IMR-90 (cell line): ENCODE data around the gene DIPK1A. TPM values are rescaled to one million over a fixed set of nuclear protein-coding genes. Genes with fewer than 3 reads are reported as not detected.
"Not testable (repeated sequence)": the region's sequence is repeated elsewhere in the genome, so short reads cannot be mapped to it uniquely, and the experiment has no call there.

Experiments
- ATAC-seq: fragments of 200-7000 bp; cut with Tn5 transposase; 2 replicates; pipeline ENCODE4 v1.9.1; 2020; ENCODE audit warnings: low read depth, mild to moderate bottlenecking, moderate library complexity
- BruUV-seq: library from RNA; stranded (reverse); fragments of 400-500 nt; replicated peaks from 2 replicates; lab custom pipeline; 2021; lab: Mats Ljungman, UMichigan
- CTCF ChIA-PET: fragments of 300-600 bp; formaldehyde crosslinking; extraction: SDS; loops from one replicate; lab custom pipeline; 2021; ENCODE audit warnings: antibody characterized with exemption; lab: Yijun Ruan, JAX
- POLR2A ChIA-PET: fragments of 300-600 bp; sonication (Branson Sonifier 250); formaldehyde crosslinking; loops from one replicate; lab custom pipeline; 2022; ENCODE audit warnings: antibody characterized with exemption; ENCODE audit not compliant: unreplicated experiment; lab: Charles Lee
- DNase-seq: peaks from one replicate; pipeline ENCODE4 v3.0.0; 2013
- H2AFZ ChIP-seq: replicated peaks from 2 replicates; pipeline ENCODE3; 2013; ENCODE audit warnings: low read length, mild to moderate bottlenecking; ENCODE audit not compliant: poor library complexity
- H2AK5ac ChIP-seq: 2 replicates; pipeline ENCODE4 v1.6.1; 2013; ENCODE audit warnings: low read depth, low read length, inconsistent platforms
- H2AK9ac ChIP-seq: replicated peaks from 2 replicates; pipeline ENCODE3; 2013; ENCODE audit warnings: mild to moderate bottlenecking, low read depth, low read length, moderate library complexity; ENCODE audit not compliant: poor library complexity
- H2BK120ac ChIP-seq: 2 replicates; pipeline ENCODE4 v1.6.1; 2013; ENCODE audit warnings: low read depth, low read length, inconsistent platforms
- H2BK15ac ChIP-seq: 3 replicates; pipeline ENCODE4 v1.6.1; 2013; ENCODE audit warnings: low read depth, low read length, inconsistent platforms
- H2BK20ac ChIP-seq: 2 replicates; pipeline ENCODE4 v1.6.1; 2013; ENCODE audit warnings: low read depth, mild to moderate bottlenecking, inconsistent platforms, low read length, moderate library complexity
- H2BK5ac ChIP-seq: 2 replicates; pipeline ENCODE4 v1.6.1; 2013; ENCODE audit warnings: mild to moderate bottlenecking, low read depth, low read length, inconsistent platforms; ENCODE audit not compliant: poor library complexity, severe bottlenecking
- H3K14ac ChIP-seq: replicated peaks from 2 replicates; pipeline ENCODE4 v1.6.1; 2013; ENCODE audit warnings: low read depth, low read length, inconsistent platforms
- H3K18ac ChIP-seq: 2 replicates; pipeline ENCODE4 v1.6.1; 2013; ENCODE audit warnings: low read depth, low read length, control low read depth
- H3K23ac ChIP-seq: 2 replicates; pipeline ENCODE4 v1.6.1; 2013; ENCODE audit warnings: low read depth, low read length, inconsistent platforms
- H3K27ac ChIP-seq: 2 replicates; pipeline ENCODE4 v1.5.1; 2013; ENCODE audit warnings: mild to moderate bottlenecking, control low read depth, low read length; ENCODE audit not compliant: insufficient read depth
- H3K27me3 ChIP-seq: 2 replicates; pipeline ENCODE4 v1.6.1; 2013; ENCODE audit warnings: low read length; ENCODE audit not compliant: control insufficient read depth, insufficient read depth
- H3K36me3 ChIP-seq: 2 replicates; pipeline ENCODE4 v1.6.1; 2013; ENCODE audit warnings: low read length, mixed read lengths; ENCODE audit not compliant: control insufficient read depth, insufficient read depth
- H3K4ac ChIP-seq: 2 replicates; pipeline ENCODE4 v1.6.1; 2013; ENCODE audit warnings: low read depth, low read length, inconsistent platforms
- H3K4me1 ChIP-seq: 2 replicates; pipeline ENCODE4 v1.6.1; 2013; ENCODE audit warnings: low read length, mixed read lengths; ENCODE audit not compliant: control insufficient read depth, insufficient read depth
- H3K4me2 ChIP-seq: 2 replicates; pipeline ENCODE4 v1.6.1; 2013; ENCODE audit warnings: low read depth, mild to moderate bottlenecking, control low read depth, low read length, moderate library complexity
- H3K4me3 ChIP-seq: 2 replicates; pipeline ENCODE4 v1.5.1; 2013; ENCODE audit warnings: low read depth, mild to moderate bottlenecking, control low read depth, low read length, moderate library complexity; ENCODE audit not compliant: insufficient read depth
- H3K56ac ChIP-seq: 2 replicates; pipeline ENCODE4 v1.6.1; 2013; ENCODE audit warnings: low read length, inconsistent platforms; ENCODE audit not compliant: insufficient read depth; ENCODE audit errors: extremely low read depth
- H3K79me1 ChIP-seq, 2 experiments: 2 replicates each; pipeline ENCODE4 v1.6.1; 2013; ENCODE audit warnings: low read length in 2 of 2, inconsistent platforms in 1 of 2, low read depth in 1 of 2
- H3K9ac ChIP-seq: 2 replicates; pipeline ENCODE4 v1.6.1; 2013; ENCODE audit warnings: low read depth, low read length, control low read depth
- H3K9me1 ChIP-seq: 2 replicates; pipeline ENCODE4 v1.6.1; 2013; ENCODE audit warnings: low read length, inconsistent platforms; ENCODE audit not compliant: insufficient read depth
- H3K9me3 ChIP-seq: 2 replicates; pipeline ENCODE4 v1.6.1; 2013; ENCODE audit warnings: low read length; ENCODE audit not compliant: control insufficient read depth, insufficient read depth
- H4K20me1 ChIP-seq: 2 replicates; pipeline ENCODE4 v1.6.1; 2013; ENCODE audit warnings: low read length, inconsistent platforms; ENCODE audit not compliant: insufficient read depth
- H4K5ac ChIP-seq: 2 replicates; pipeline ENCODE4 v1.6.1; 2013; ENCODE audit warnings: mild to moderate bottlenecking, low read depth, low read length, control low read depth
- H4K8ac ChIP-seq, 2 experiments: 2 replicates each; pipeline ENCODE4 v1.6.1; 2013; ENCODE audit warnings: low read depth in 2 of 2, low read length in 2 of 2, control low read depth in 1 of 2, inconsistent platforms in 1 of 2
- H4K91ac ChIP-seq: 2 replicates; pipeline ENCODE4 v1.6.1; 2013; ENCODE audit warnings: low read depth, low read length, inconsistent platforms; ENCODE audit not compliant: insufficient read depth
- BHLHE40 ChIP-seq: fragments of 150-350 bp; IDR thresholded peaks from 2 replicates; pipeline ENCODE4 v1.6.1; 2016; ENCODE audit warnings: mild to moderate bottlenecking, low read depth, low read length
- CEBPB ChIP-seq: IDR thresholded peaks from 2 replicates; pipeline ENCODE4 v1.6.1; 2012; ENCODE audit warnings: low read depth, low read length, improper control_type of control experiment
- FOS ChIP-seq: fragments of 150-350 bp; IDR thresholded peaks from 2 replicates; pipeline ENCODE4 v1.6.1; 2016; ENCODE audit warnings: low read depth, low read length
- MAZ ChIP-seq: IDR thresholded peaks from 2 replicates; pipeline ENCODE4 v1.6.1; 2012; ENCODE audit warnings: low read depth, mild to moderate bottlenecking, low read length, improper control_type of control experiment, moderate library complexity, borderline replicate concordance
- MXI1 ChIP-seq: IDR thresholded peaks from 2 replicates; pipeline ENCODE4 v1.6.1; 2012; ENCODE audit warnings: low read depth, mild to moderate bottlenecking, low read length, moderate library complexity, borderline replicate concordance
- RAD21 ChIP-seq: IDR thresholded peaks from 2 replicates; pipeline ENCODE4 v1.6.1; 2012; ENCODE audit warnings: low read length, improper control_type of control experiment
- WGBS, 2 experiments: methylation state at CpG; one replicate each; pipeline versions ENCODE4 v1.1.5 to v1.1.7; 2013; ENCODE audit warnings: missing lambda C conversion rate in 2 of 2; ENCODE audit not compliant: insufficient read length in 1 of 2; ENCODE audit errors: extremely low coverage in 2 of 2; 5-methylcytosine and 5-hydroxymethylcytosine counted together
- dilution Hi-C: fragments of 300-500 bp; cut with HindIII; formaldehyde crosslinking; loops from one replicate; pipeline ENCODE4 v1.14.3; 2018; ENCODE audit warnings: low sequenced_read_pairs; ENCODE audit not compliant: unreplicated experiment
- in situ Hi-C: fragments of 300-500 bp; cut with MboI; formaldehyde crosslinking; loops from 3 replicates; pipeline ENCODE4 v1.14.3; 2019; ENCODE audit warnings: low sequenced_read_pairs, inconsistent platforms, mixed read lengths
- intact Hi-C: fragments of 100-400 bp; cut with micrococcal nuclease; formaldehyde crosslinking; loops from 2 replicates; pipeline ENCODE4 v1.10.0; 2022
- polyA plus RNA-seq, 3 experiments: library from polyadenylated mRNA; depleted of rRNA; stranded (reverse); fragments of >200 nt; gene quantifications; 2 replicates each; pipeline ENCODE4 v1.2.3, GENCODE V29; 2012; ENCODE audit warnings: low replicate concordance in 1 of 3
- total RNA-seq: library from RNA; depleted of rRNA; stranded (reverse); fragments of >200 nt; gene quantifications from 2 replicates; pipeline ENCODE4 v1.2.3, GENCODE V29; 2012

Gene DIPK1A
- total and polyA plus RNA-seq, 2 of the 4 experiments (the other 2 are of a cell fraction): 4.7 to 5.7 TPM

GRCh38 chr1:92975551-92976232, 14.4 kb upstream of the DIPK1A start (continued):
- TF ChIP-seq FOS (no peak), MAZ (no peak), MXI1 (no peak), RAD21 (no peak), CEBPB (no peak), BHLHE40 (no peak)

DNA sequence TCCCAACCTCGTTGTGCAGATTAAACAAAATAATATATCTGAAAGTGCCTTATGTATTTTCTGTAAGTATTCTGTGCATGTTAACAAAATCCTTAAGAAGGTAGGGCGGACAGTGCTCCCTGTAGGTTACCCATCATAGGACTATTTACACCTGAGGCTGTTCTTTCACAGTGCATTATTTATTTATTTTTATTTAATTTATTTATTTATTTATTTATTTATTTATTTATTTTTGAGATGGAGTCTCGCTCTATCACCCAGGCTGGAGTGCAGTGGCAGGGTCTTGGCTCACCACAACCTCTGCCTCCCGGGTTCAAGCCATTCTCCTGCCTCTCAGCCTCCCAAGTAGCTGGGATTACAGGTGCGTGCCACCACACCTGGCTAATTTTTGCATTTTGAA, 12.8 kb upstream of the DIPK1A start:
- peaks cover 23% of the 10 kb centered on the region for H3K27me3 ChIP-seq
- H3K79me1 ChIP-seq, H2BK20ac ChIP-seq, dilution Hi-C loops, in situ Hi-C loops, H2AK9ac ChIP-seq, ATAC-seq, H3K9ac ChIP-seq, H3K56ac ChIP-seq, H3K9me1 ChIP-seq, H3K23ac ChIP-seq, H3K9me3 ChIP-seq, H4K20me1 ChIP-seq, DNase-seq, H2BK120ac ChIP-seq, H2AFZ ChIP-seq, intact Hi-C loops, POLR2A ChIA-PET, H4K5ac ChIP-seq, H4K91ac ChIP-seq, H3K18ac ChIP-seq, H3K14ac ChIP-seq, H2BK15ac ChIP-seq, H3K27ac ChIP-seq, H4K8ac ChIP-seq, H2AK5ac ChIP-seq, H3K4ac ChIP-seq, H3K4me3 ChIP-seq, H2BK5ac ChIP-seq, H3K4me2 ChIP-seq, BruUV-seq, CTCF ChIA-PET, H3K36me3 ChIP-seq, H3K4me1 ChIP-seq: not testable (repeated sequence)
- WGBS, 2 experiments: 100% methylated on average over 1 of the region's 5 CpGs; no CpG with 5 or more reads in 1 of the 2 experiments
